ENCODE data around the gene CDH4. TPM values are rescaled to one million over a fixed set of nuclear protein-coding genes. Genes with fewer than 3 reads are reported as not detected.

The CDH4 gene
- total RNA-seq, 1 experiment from 2014 or later = not detected

- Histone ChIP-seq H4K20me1 (ENCODE audit: insufficient read depth, low read depth, low read length) (no peaks in the 10 kb centered on the region), H3K9ac (ENCODE audit: low read length) (no peak overlapping the region), H2AFZ (ENCODE audit: low read length) (no peak overlapping the region), H3K9me3 (ENCODE audit: low read length) (no peaks in the 10 kb centered on the region), H3K36me3 (ENCODE audit: insufficient read depth, low read length) (no peaks in the 10 kb centered on the region), H3K4me1 (ENCODE audit: low read length) (no peaks in the 10 kb centered on the region), H3K9me2 (replicated peaks; ENCODE audit: insufficient read depth, low read length) (no peaks in the 10 kb centered on the region), H3K27me3 (ENCODE audit: low read length) (no peaks in the 10 kb centered on the region), H3K4me2 (ENCODE audit: low read depth, low read length, poor library complexity, severe bottlenecking) (no peak overlapping the region), H3K27ac (ENCODE audit: low read length) (no peak overlapping the region), H3K79me2 (ENCODE audit: low read length) (no peaks in the 10 kb centered on the region), H3K4me3 (ENCODE audit: low read length) (no peak overlapping the region)
- no peak for DNase-seq
Measured at GRCh38 chr20:61322151-61322865, 70.2 kb downstream of the CDH4 start.

- H3K4me3 ChIP-seq (ENCODE audit: low read length) = no peak overlapping the region
- H2AFZ ChIP-seq (ENCODE audit: low read length) = no peak overlapping the region
- no peak overlapping the region for H3K4me2 ChIP-seq (ENCODE audit: low read depth, low read length, poor library complexity, severe bottlenecking)
- no peak for DNase-seq
- no peaks in the 10 kb centered on the region for H3K79me2 ChIP-seq (ENCODE audit: low read length)
- H3K27me3 ChIP-seq (ENCODE audit: low read length) = no peaks in the 10 kb centered on the region
- no peaks in the 10 kb centered on the region for H3K9me2 ChIP-seq (replicated peaks; ENCODE audit: insufficient read depth, low read length)
- no peaks in the 10 kb centered on the region for H3K9me3 ChIP-seq (ENCODE audit: low read length)
- no peaks in the 10 kb centered on the region for H4K20me1 ChIP-seq (ENCODE audit: insufficient read depth, low read depth, low read length)
- no peaks in the 10 kb centered on the region for H3K36me3 ChIP-seq (ENCODE audit: insufficient read depth, low read length)
- no peaks in the 10 kb centered on the region for H3K4me1 ChIP-seq (ENCODE audit: low read length)
- no peak overlapping the region for H3K9ac ChIP-seq (ENCODE audit: low read length)
- no peak overlapping the region for H3K27ac ChIP-seq (ENCODE audit: low read length)
Measured at GRCh38 chr20:61324906-61325305, 72.8 kb downstream of the CDH4 start.

- Histone ChIP-seq H3K79me2 (ENCODE audit: low read length) (no peaks in the 10 kb centered on the region), H3K27ac (ENCODE audit: low read length) (no peak overlapping the region), H4K20me1 (ENCODE audit: insufficient read depth, low read depth, low read length) (no peaks in the 10 kb centered on the region), H3K36me3 (ENCODE audit: insufficient read depth, low read length) (no peaks in the 10 kb centered on the region), H3K9me3 (ENCODE audit: low read length) (no peaks in the 10 kb centered on the region), H3K27me3 (ENCODE audit: low read length) (no peaks in the 10 kb centered on the region), H3K9me2 (replicated peaks; ENCODE audit: insufficient read depth, low read length) (no peaks in the 10 kb centered on the region), H3K4me2 (ENCODE audit: low read depth, low read length, poor library complexity, severe bottlenecking) (no peak overlapping the region), H3K4me3 (ENCODE audit: low read length) (no peak overlapping the region), H2AFZ (ENCODE audit: low read length) (no peak overlapping the region), H3K9ac (ENCODE audit: low read length) (no peak overlapping the region), H3K4me1 (ENCODE audit: low read length) (no peaks in the 10 kb centered on the region)
- no peak for DNase-seq
Measured at GRCh38 chr20:61325718-61326117, 73.7 kb downstream of the CDH4 start.

GRCh38 chr20:61328911-61329558 lies 77.0 kb downstream of the CDH4 start:
- H3K79me2 ChIP-seq (ENCODE audit: low read length) = no peaks in the 10 kb centered on the region
- no peak overlapping the region for H3K9ac ChIP-seq (ENCODE audit: low read length)
- H4K20me1 ChIP-seq (ENCODE audit: insufficient read depth, low read depth, low read length) = no peaks in the 10 kb centered on the region
- H3K4me3 ChIP-seq (ENCODE audit: low read length) = no peak overlapping the region
- no peak overlapping the region for H3K27ac ChIP-seq (ENCODE audit: low read length)
- DNase-seq = no peak
- no peaks in the 10 kb centered on the region for H3K36me3 ChIP-seq (ENCODE audit: insufficient read depth, low read length)
- H3K4me1 ChIP-seq (ENCODE audit: low read length) = no peaks in the 10 kb centered on the region
- no peak overlapping the region for H2AFZ ChIP-seq (ENCODE audit: low read length)
- no peaks in the 10 kb centered on the region for H3K27me3 ChIP-seq (ENCODE audit: low read length)
- H3K9me2 ChIP-seq (replicated peaks; ENCODE audit: insufficient read depth, low read length) = no peaks in the 10 kb centered on the region
- no peaks in the 10 kb centered on the region for H3K9me3 ChIP-seq (ENCODE audit: low read length)
- H3K4me2 ChIP-seq (ENCODE audit: low read depth, low read length, poor library complexity, severe bottlenecking) = no peak overlapping the region

GRCh38 chr20:61330441-61330840 lies 78.4 kb downstream of the CDH4 start:
- H3K27me3 ChIP-seq (ENCODE audit: low read length) = no peaks in the 10 kb centered on the region
- no peak overlapping the region for H3K9ac ChIP-seq (ENCODE audit: low read length)
- no peak for DNase-seq
- no peak overlapping the region for H3K4me2 ChIP-seq (ENCODE audit: low read depth, low read length, poor library complexity, severe bottlenecking)
- no peak overlapping the region for H2AFZ ChIP-seq (ENCODE audit: low read length)
- no peaks in the 10 kb centered on the region for H3K4me1 ChIP-seq (ENCODE audit: low read length)
- no peaks in the 10 kb centered on the region for H3K36me3 ChIP-seq (ENCODE audit: insufficient read depth, low read length)
- no peaks in the 10 kb centered on the region for H3K79me2 ChIP-seq (ENCODE audit: low read length)
- no peaks in the 10 kb centered on the region for H3K9me3 ChIP-seq (ENCODE audit: low read length)
- H4K20me1 ChIP-seq (ENCODE audit: insufficient read depth, low read depth, low read length) = no peaks in the 10 kb centered on the region
- H3K9me2 ChIP-seq (replicated peaks; ENCODE audit: insufficient read depth, low read length) = no peaks in the 10 kb centered on the region
- H3K4me3 ChIP-seq (ENCODE audit: low read length) = no peak overlapping the region
- no peak overlapping the region for H3K27ac ChIP-seq (ENCODE audit: low read length)

GRCh38 chr20:61331543-61331942 lies 79.5 kb downstream of the CDH4 start:
- no peak overlapping the region for H3K27ac ChIP-seq (ENCODE audit: low read length)
- no peak for DNase-seq
- no peaks in the 10 kb centered on the region for H3K9me3 ChIP-seq (ENCODE audit: low read length)
- no peak overlapping the region for H3K4me2 ChIP-seq (ENCODE audit: low read depth, low read length, poor library complexity, severe bottlenecking)
- no peaks in the 10 kb centered on the region for H4K20me1 ChIP-seq (ENCODE audit: insufficient read depth, low read depth, low read length)
- no peak overlapping the region for H3K4me3 ChIP-seq (ENCODE audit: low read length)
- no peaks in the 10 kb centered on the region for H3K9me2 ChIP-seq (replicated peaks; ENCODE audit: insufficient read depth, low read length)
- no peak overlapping the region for H3K9ac ChIP-seq (ENCODE audit: low read length)
- H2AFZ ChIP-seq (ENCODE audit: low read length) = no peak overlapping the region
- H3K27me3 ChIP-seq (ENCODE audit: low read length) = no peaks in the 10 kb centered on the region
- no peaks in the 10 kb centered on the region for H3K79me2 ChIP-seq (ENCODE audit: low read length)
- H3K36me3 ChIP-seq (ENCODE audit: insufficient read depth, low read length) = no peaks in the 10 kb centered on the region
- H3K4me1 ChIP-seq (ENCODE audit: low read length) = no peaks in the 10 kb centered on the region

GRCh38 chr20:61332016-61332975 lies 80.2 kb downstream of the CDH4 start:
- H3K9ac ChIP-seq (ENCODE audit: low read length) = no peak overlapping the region
- no peak for DNase-seq
- H3K36me3 ChIP-seq (ENCODE audit: insufficient read depth, low read length) = no peaks in the 10 kb centered on the region
- no peak overlapping the region for H3K4me2 ChIP-seq (ENCODE audit: low read depth, low read length, poor library complexity, severe bottlenecking)
- no peak overlapping the region for H3K27ac ChIP-seq (ENCODE audit: low read length)
- H3K4me1 ChIP-seq (ENCODE audit: low read length) = no peaks in the 10 kb centered on the region
- H2AFZ ChIP-seq (ENCODE audit: low read length) = no peak overlapping the region
- H4K20me1 ChIP-seq (ENCODE audit: insufficient read depth, low read depth, low read length) = no peaks in the 10 kb centered on the region
- H3K27me3 ChIP-seq (ENCODE audit: low read length) = no peaks in the 10 kb centered on the region; the same call in 1 of the 2 replicates
- H3K9me2 ChIP-seq (replicated peaks; ENCODE audit: insufficient read depth, low read length) = no peaks in the 10 kb centered on the region
- no peaks in the 10 kb centered on the region for H3K9me3 ChIP-seq (ENCODE audit: low read length)
- no peak overlapping the region for H3K4me3 ChIP-seq (ENCODE audit: low read length)
- H3K79me2 ChIP-seq (ENCODE audit: low read length) = no peaks in the 10 kb centered on the region

Data from Karpas-422 (cell line).